ENCODE data around the gene CCL23.

Gene CCL23

DNA sequence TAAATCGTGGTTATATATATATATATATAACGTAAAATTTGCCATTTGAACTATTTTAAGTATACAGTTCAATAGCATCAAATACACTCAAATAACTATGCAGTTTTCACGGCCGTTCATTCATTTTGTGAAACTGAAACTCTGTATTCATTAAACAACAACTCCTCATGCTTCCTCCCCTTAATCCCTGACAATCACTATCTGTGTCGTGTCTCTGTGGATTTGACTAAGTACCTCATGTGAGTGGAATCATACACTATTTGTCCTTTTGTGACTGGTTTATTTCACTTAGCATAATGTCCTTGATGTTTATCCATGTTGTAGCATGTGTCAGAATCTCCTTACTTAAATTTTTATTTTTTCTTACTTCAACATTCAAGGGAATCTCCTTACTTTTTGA lies 2.8 kb downstream of the CCL23 start:
- Histone ChIP-seq H4K20me1 (no peaks in the 10 kb centered on the region), H3K27me3 (no peaks in the 10 kb centered on the region), H3K27ac (no peak overlapping the region), H3K4me2 (no peak overlapping the region), H3K36me3 (no peaks in the 10 kb centered on the region; a peak in 1 of 22 replicates), H3K9me3 (replicated peaks in 1 of 11) (peaks cover 21 to 37% (median 31%) of the 10 kb centered on the region in 11 experiments), H3K4me1 (peaks cover 0 to 22% (median 11%) of the 10 kb centered on the region in 10 experiments; a peak in 13 of 20 replicates), H3K9ac (no peak overlapping the region), H3K4me3 (no peak overlapping the region)
- TF ChIP-seq Cebpa-rat (IDR thresholded peaks at IDR 0.05): no peak

DNA sequence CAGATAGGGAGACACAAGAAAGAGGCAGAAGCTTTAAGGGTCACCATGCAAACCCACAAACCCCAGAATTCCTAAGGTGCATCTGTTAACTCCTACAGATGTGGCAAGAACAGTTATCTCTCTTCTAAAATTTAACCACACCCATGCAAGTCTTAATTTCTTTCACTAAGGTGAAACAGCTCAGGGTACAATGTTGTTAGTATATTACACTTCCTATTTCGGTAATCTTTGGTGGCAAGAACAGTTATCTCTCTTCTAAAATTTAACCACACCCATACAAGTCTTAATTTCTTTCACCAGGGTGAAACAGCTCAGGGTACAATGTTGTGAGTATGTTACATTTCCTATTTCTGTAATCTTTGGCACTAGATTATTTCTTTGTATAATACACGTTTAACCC lies 6.6 kb downstream of the CCL23 start:
- Histone ChIP-seq H3K9me3 (replicated peaks in 1 of 11) (peaks cover 40 to 61% (median 55%) of the 10 kb centered on the region in 11 experiments), H3K9ac (no peak overlapping the region), H3K4me3 (no peak overlapping the region), H3K4me1 (no peaks in the 10 kb centered on the region), H3K27ac (no peak overlapping the region), H4K20me1 (no peaks in the 10 kb centered on the region), H3K27me3 (no peaks in the 10 kb centered on the region), H3K36me3 (no peaks in the 10 kb centered on the region; a peak in 2 of 22 replicates), H3K4me2 (no peak overlapping the region)
- TF ChIP-seq Cebpa-rat (IDR thresholded peaks at IDR 0.05): no peak

DNA sequence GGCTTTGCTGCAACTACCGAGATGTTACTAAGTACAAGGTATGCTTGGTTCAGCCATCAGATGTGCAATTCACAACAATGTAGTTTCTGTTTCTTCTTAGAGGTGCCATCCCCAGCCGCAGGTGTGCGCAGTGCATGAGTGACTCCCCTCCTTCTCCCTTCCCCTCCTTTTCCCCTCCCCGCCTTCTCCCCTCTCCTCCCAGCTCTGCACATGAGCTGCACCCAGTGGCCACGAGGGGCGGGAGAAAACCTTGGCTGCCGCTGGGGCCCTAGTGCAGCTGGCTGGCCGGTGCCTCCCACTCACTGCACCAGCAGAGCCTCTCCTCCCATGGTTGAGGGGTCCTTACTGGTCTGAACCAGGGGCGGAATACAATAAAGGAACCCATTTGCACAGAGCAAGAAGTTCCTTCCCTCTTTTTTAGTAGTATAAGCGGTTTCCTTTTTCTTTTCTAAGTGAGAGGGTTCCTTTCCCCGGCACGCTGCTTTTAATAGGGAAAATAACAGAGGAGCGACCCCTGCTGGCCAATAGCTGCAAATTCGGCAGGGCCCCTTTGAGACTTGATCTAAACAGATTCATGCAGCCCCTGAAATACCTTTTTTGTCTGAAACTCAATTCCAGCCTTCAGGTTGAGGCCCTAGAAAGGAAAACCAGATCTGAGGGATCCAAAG lies 8.6 kb downstream of the CCL23 start:
- H3K4me2 ChIP-seq: no peak overlapping the region
- no peak overlapping the region for H3K9ac ChIP-seq
- no peaks in the 10 kb centered on the region; a peak in 2 of 22 replicates for H3K36me3 ChIP-seq
- no peak overlapping the region for H3K4me3 ChIP-seq
- H3K27me3 ChIP-seq: no peaks in the 10 kb centered on the region
- 0 out of 20 replicates have a peak, but pooled peaks cover 0 to 4% (median 0%) of the 10 kb centered on the region in 10 experiments for H3K4me1 ChIP-seq
- TF ChIP-seq Cebpa-rat (IDR thresholded peaks at IDR 0.05): no peak
- no peaks in the 10 kb centered on the region for H4K20me1 ChIP-seq
- peaks cover 40 to 61% (median 55%) of the 10 kb centered on the region in 11 experiments for H3K9me3 ChIP-seq (replicated peaks in 1 of 11)
- H3K27ac ChIP-seq: no peak overlapping the region

DNA sequence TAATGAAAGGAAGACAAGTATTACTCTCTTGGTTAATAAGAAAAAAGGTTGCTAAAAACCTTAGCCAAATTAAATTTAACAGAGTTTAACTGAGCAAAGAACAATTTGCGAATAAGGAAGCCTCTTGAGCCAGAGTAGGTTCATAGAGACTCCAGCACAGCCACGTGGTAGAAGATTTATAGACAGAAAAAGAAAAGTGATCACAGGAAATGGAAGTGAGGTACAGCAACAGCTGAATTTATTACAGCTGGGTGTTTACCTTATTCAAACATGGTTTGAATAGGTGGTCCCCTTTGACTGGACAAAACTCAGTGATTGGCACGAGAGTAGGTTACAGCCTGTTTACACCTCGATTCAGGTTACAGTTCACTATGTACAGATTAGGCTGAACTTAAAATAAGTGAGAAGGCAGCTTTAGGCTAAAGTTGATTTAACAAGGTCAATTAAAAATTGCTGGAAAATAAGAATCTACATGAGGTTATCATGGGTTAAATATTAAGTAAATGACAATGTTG lies 13.1 kb downstream of the CCL23 start:
- H3K9me3 ChIP-seq (replicated peaks in 1 of 11): peaks cover 16 to 23% (median 21%) of the 10 kb centered on the region in 11 experiments
- H3K9ac ChIP-seq: no peak overlapping the region
- no peak overlapping the region for H3K4me3 ChIP-seq
- TF ChIP-seq Cebpa-rat (IDR thresholded peaks at IDR 0.05): no peak
- H3K36me3 ChIP-seq: no peaks in the 10 kb centered on the region; a peak in 1 of 22 replicates
- H3K4me1 ChIP-seq: 0 out of 20 replicates have a peak, but pooled peaks cover 0 to 4% (median 0%) of the 10 kb centered on the region in 10 experiments
- H3K27ac ChIP-seq: no peak overlapping the region
- H4K20me1 ChIP-seq: no peaks in the 10 kb centered on the region
- H3K27me3 ChIP-seq: no peaks in the 10 kb centered on the region
- H3K4me2 ChIP-seq: no peak overlapping the region

DNA sequence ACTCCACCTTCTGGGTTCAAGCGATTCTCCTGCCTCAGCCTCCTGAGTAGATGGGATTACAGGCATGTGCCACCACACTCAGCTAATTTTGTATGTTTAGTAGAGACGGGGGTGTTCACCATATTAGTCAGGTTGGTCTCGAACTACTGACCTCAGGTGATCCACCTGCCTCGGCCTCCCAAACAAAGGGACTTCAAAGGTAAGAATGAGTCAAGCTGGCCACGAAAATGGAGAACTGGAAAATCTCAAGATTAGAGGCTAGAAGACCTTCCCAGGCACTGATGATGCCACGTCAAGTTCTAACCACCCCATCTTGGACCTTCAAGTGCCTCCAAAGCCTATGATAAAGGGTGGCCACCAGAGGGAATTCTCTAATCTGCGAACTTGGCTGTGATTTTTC lies 15.1 kb downstream of the CCL23 start:
- Histone ChIP-seq H3K27ac (no peak overlapping the region), H3K4me2 (no peak overlapping the region), H3K9me3 (replicated peaks in 1 of 11) (peaks cover 0 to 2% (median 1%) of the 10 kb centered on the region in 11 experiments; a peak in 8 of 22 replicates), H4K20me1 (no peaks in the 10 kb centered on the region), H3K4me3 (no peak overlapping the region), H3K27me3 (no peaks in the 10 kb centered on the region), H3K36me3 (no peaks in the 10 kb centered on the region), H3K4me1 (0 out of 20 replicates have a peak, but pooled peaks cover 0 to 4% (median 0%) of the 10 kb centered on the region in 10 experiments), H3K9ac (no peak overlapping the region)
- no peak for TF ChIP-seq Cebpa-rat (IDR thresholded peaks at IDR 0.05)

DNA sequence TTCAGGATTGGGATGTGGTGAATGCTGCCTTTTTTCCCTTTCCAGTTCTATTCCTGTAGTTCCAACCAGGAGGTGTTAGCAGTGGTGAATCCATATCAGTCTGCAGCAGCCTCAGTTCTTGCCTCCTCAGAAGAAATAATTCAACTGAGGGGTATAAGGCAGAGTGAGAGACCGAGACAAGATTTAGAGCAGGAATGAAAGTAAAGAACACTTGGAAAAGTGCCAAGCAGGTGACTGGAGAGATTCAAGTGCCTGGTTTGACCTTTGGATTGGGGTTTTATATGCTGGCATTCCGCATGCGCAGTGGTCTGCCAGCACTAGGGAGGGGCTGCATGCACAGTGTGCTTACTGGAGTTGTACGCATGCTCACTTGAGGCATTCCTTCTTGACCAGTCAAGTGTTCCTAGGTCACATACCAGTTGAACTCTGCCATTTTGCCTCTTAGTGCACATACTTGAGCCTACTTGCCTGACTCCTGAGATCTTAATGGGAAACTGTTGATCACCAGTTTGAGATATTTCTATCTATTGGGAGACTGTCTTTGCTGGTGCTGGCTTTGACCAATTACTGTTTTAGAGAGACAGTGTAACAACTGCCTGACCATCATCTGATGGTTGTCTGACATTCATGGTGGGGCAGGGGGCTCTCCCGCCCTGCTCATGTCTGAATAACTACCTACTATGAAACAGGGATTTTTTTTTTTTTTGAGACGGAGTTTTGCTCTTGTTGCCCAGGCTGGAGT lies 15.7 kb downstream of the CCL23 start:
- H3K4me2 ChIP-seq: no peak overlapping the region

DNA sequence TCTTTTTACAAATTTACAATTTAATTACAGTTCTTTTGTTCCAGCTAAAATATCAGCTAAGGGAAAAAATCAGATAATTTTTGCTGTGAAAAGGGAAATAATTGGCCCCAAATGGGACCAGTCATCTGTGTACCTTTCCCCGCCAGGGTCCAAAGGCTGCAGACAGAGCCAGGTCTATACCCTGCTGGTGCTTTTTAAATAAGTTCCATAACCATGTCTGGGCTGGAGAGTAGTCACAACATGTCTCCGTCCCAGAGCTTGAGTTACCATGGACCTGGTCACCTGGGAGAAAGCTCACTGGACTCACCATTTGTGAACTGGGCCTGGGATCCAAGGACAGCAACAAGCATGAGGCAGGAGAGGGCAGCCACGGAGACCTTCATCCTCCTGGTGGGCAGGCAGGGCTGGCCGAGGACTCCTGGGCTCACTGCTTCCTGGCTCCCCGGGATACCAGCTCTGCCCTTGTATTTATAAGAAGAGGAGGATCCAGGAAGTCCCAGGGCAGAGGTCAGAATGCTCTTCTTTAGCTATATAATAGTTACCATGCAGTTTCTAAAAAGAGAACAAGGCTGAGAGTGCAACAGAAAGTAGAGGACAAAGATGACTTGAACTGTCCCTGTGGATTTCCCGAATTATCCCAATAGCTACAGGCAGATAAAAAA lies 16.5 kb downstream of the CCL23 start, which contains the start of gene CCL15:
Gene CCL15 (minus strand): TSS at position 444 of the 662 bp plus-strand sequence. CDS start 61 bp downstream, at position 383.
- no peak for TF ChIP-seq Cebpa-rat (IDR thresholded peaks at IDR 0.05)
- H3K9me3 ChIP-seq (replicated peaks in 1 of 11): no peaks in the 10 kb centered on the region
- H3K36me3 ChIP-seq: no peaks in the 10 kb centered on the region
- no peak within 1 kb of the TSS for H3K9ac ChIP-seq
- H3K4me2 ChIP-seq: no peak within 1 kb of the TSS
- H4K20me1 ChIP-seq: no peaks in the 10 kb centered on the region
- H3K27ac ChIP-seq: no peak within 1 kb of the TSS
- H3K27me3 ChIP-seq: no peaks in the 10 kb centered on the region
- no peak within 1 kb of the TSS for H3K4me3 ChIP-seq
- H3K4me1 ChIP-seq: peaks cover 0 to 9% (median 2%) of the 10 kb centered on the region in 10 experiments; a peak in 4 of 20 replicates

More for the DNA sequence above, 15.7 kb downstream of the CCL23 start:
- Histone ChIP-seq H3K9ac (no peak overlapping the region), H3K27me3 (no peaks in the 10 kb centered on the region), H3K4me3 (no peak overlapping the region), H4K20me1 (no peaks in the 10 kb centered on the region), H3K36me3 (no peaks in the 10 kb centered on the region), H3K4me1 (peaks cover 0 to 4% (median 0%) of the 10 kb centered on the region in 10 experiments; a peak in 1 of 20 replicates), H3K9me3 (replicated peaks in 1 of 11) (no peaks in the 10 kb centered on the region), H3K27ac (no peak overlapping the region)
- no peak for TF ChIP-seq Cebpa-rat (IDR thresholded peaks at IDR 0.05)

DNA sequence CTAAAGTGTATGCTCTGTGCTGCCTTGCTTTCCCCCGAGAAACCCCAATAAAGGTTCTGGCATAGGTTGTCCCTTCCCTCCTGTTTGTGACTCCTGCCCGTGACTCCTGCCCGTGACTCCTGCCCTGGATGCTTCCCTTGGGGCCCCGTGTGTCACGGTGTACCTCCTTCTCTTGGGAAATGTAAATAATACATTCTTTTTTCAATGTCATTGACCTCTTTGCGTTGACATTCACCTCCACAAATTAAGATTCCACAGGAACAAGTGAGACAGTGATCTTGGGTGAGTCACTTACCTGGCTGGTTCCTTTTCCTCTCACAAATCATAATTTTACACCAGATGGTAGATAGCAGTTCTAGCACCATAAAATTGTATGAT lies 17.1 kb downstream of the CCL23 start:
- no peaks in the 10 kb centered on the region for H3K36me3 ChIP-seq
- no peaks in the 10 kb centered on the region for H4K20me1 ChIP-seq
- no peak overlapping the region for H3K9ac ChIP-seq
- H3K4me3 ChIP-seq: no peak overlapping the region
- H3K4me1 ChIP-seq: peaks cover 0 to 9% (median 2%) of the 10 kb centered on the region in 10 experiments; a peak in 4 of 20 replicates
- TF ChIP-seq Cebpa-rat (IDR thresholded peaks at IDR 0.05): no peak
- no peak overlapping the region for H3K27ac ChIP-seq
- no peaks in the 10 kb centered on the region for H3K9me3 ChIP-seq (replicated peaks in 1 of 11)
- no peaks in the 10 kb centered on the region for H3K27me3 ChIP-seq
- no peak overlapping the region for H3K4me2 ChIP-seq

DNA sequence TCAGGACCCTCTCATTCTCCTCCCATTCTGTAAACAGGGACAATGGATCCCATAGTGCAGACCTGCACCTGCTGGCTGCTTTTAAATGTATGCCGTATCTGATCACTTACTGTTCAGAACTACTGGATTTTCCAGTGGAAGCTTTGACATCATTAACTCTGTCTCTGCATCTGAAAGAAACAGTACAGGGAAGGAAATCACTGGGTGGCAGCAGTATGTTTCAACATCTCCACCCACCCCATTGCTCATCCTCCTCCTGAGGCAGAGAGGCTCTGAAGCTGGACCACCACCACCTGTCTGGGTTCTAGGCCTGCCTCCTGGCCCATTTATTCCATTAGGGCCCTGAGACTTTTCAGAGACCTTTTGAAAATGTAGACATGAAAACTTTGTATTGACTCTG lies 19.0 kb downstream of the CCL23 start:
- Histone ChIP-seq H3K9ac (no peak overlapping the region), H3K4me3 (no peak overlapping the region), H3K27ac (no peak overlapping the region), H3K36me3 (no peaks in the 10 kb centered on the region), H3K27me3 (no peaks in the 10 kb centered on the region), H3K9me3 (replicated peaks in 1 of 11) (peaks cover 0 to 15% (median 11%) of the 10 kb centered on the region in 11 experiments; a peak in 16 of 22 replicates), H3K4me2 (no peak overlapping the region), H4K20me1 (no peaks in the 10 kb centered on the region), H3K4me1 (peaks cover 0 to 5% (median 2%) of the 10 kb centered on the region in 10 experiments; a peak in 4 of 20 replicates)
- no peak for TF ChIP-seq Cebpa-rat (IDR thresholded peaks at IDR 0.05)

Data from BLaER1 treated with 17β-estradiol and CSF1 and Interleukin-3, amounts not matched to agents 10 nM and 100 nM (cell line).